ENCODE data around the gene CD226. TPM values are rescaled to one million over a fixed set of nuclear protein-coding genes. Genes with fewer than 3 reads are reported as not detected.

The CD226 gene
- total and polyA plus RNA-seq, 2 of the 13 experiments (the other 11 are each of a cell fraction or from before 2014, with no cell fraction given), result 0.13 to 0.77 TPM

DNA sequence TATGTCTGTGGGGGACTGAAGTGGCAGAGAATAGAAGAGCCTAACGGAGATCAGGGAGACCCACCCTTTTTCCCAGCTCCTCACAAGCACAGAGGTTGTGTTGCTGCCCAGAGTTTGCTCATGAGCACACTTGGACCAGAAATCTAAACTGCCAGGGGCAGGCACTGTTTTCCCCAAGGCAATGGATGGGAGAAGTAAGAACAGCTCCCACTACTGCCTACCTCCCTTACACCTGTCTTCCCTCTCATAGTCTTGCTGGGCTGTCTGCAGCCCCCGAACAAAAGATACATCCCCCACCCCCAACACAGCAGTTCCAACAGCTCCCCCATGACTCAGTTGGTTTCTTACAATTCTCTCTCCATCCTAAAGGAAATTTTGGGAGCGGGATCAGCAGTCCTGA, 48.1 kb upstream of the CD226 start (continued):
- TF ChIP-seq, protein P1, sequence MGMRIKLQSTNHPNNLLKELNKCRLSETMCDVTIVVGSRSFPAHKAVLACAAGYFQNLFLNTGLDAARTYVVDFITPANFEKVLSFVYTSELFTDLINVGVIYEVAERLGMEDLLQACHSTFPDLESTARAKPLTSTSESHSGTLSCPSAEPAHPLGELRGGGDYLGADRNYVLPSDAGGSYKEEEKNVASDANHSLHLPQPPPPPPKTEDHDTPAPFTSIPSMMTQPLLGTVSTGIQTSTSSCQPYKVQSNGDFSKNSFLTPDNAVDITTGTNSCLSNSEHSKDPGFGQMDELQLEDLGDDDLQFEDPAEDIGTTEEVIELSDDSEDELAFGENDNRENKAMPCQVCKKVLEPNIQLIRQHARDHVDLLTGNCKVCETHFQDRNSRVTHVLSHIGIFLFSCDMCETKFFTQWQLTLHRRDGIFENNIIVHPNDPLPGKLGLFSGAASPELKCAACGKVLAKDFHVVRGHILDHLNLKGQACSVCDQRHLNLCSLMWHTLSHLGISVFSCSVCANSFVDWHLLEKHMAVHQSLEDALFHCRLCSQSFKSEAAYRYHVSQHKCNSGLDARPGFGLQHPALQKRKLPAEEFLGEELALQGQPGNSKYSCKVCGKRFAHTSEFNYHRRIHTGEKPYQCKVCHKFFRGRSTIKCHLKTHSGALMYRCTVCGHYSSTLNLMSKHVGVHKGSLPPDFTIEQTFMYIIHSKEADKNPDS (CRISPR knock-in tag; IDR thresholded peaks at IDR 0.05), result no peak
- TF ChIP-seq, protein P2, sequence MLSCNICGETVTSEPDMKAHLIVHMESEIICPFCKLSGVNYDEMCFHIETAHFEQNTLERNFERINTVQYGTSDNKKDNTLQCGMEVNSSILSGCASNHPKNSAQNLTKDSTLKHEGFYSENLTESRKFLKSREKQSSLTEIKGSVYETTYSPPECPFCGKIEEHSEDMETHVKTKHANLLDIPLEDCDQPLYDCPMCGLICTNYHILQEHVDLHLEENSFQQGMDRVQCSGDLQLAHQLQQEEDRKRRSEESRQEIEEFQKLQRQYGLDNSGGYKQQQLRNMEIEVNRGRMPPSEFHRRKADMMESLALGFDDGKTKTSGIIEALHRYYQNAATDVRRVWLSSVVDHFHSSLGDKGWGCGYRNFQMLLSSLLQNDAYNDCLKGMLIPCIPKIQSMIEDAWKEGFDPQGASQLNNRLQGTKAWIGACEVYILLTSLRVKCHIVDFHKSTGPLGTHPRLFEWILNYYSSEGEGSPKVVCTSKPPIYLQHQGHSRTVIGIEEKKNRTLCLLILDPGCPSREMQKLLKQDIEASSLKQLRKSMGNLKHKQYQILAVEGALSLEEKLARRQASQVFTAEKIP (CRISPR knock-in tag; IDR thresholded peaks at IDR 0.05; ENCODE audit: borderline replicate concordance), result no peak
- TF ChIP-seq KLF11 (CRISPR knock-in tag; IDR thresholded peaks at IDR 0.05), result no peak
- TF ChIP-seq SIN3B (IDR thresholded peaks at IDR 0.05; ENCODE audit: low read length), result no peak

DNA sequence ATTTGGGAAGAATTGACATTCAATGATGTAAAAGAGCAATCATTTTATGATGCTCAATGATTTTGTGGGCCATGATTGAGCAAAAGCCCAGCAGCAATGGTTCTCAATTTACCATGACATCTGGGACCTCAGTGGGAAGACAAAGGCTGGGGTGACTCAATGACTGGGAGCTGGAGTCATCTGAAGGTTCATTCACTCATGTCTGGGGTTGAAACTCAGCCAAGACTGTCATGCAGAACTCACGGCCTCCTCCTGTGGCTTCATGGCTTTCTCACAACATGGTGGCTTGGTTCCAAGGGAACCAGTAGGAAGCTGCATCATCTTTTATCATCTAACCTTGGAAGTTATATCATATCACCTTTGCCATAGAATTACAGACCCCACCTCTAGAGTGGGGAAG, 45.1 kb upstream of the CD226 start:
- ChIA-PET POLR2A (no interaction called here), CTCF (ENCODE audit: low intra/inter-chr PET ratio, low total read pairs) (no interaction called here)
- no peak overlapping the region for H3K27ac ChIP-seq (ENCODE audit: extremely low read length, insufficient read depth, low read length)
- in situ Hi-C loops (cut with HindIII; ENCODE audit: extremely low pct_ligation_motif_present, low pct_unique_long_range_greater_than_20kb) (no loop called here), intact Hi-C loops (cut with micrococcal nuclease; ENCODE audit: unreplicated experiment) (no loop called here)
- TF ChIP-seq POLR2AphosphoS2 (IDR thresholded peaks at IDR 0.05; ENCODE audit: low read depth, low read length) (no peak), ZNF724P (CRISPR knock-in tag; IDR thresholded peaks at IDR 0.05; ENCODE audit: borderline replicate concordance) (no peak), ZFP36L2 (CRISPR knock-in tag; IDR thresholded peaks at IDR 0.05) (no peak), PRMT3 (CRISPR knock-in tag; IDR thresholded peaks at IDR 0.05; ENCODE audit: borderline replicate concordance, low read depth) (no peak), ZNF251 (CRISPR knock-in tag; IDR thresholded peaks at IDR 0.05) (no peak), ZNF496 (CRISPR knock-in tag; IDR thresholded peaks at IDR 0.05; ENCODE audit: insufficient replicate concordance) (no peak)
- TF ChIP-seq, protein P2 (CRISPR knock-in tag; IDR thresholded peaks at IDR 0.05; ENCODE audit: borderline replicate concordance), result no peak
- no peak overlapping the region for H2AFZ ChIP-seq (ENCODE audit: low read length)
- WGBS (ENCODE audit: low lambda C conversion rate), result no CpG with 5 or more reads among the region's 1 CpG
- peaks cover 12% of the 10 kb centered on the region for H3K4me1 ChIP-seq (ENCODE audit: insufficient read depth, low read length)
- no peaks in the 10 kb centered on the region for H3K79me2 ChIP-seq (ENCODE audit: insufficient read depth, low read length)
- H3K4me3 ChIP-seq (replicated peaks in 1 of 3; ENCODE audit: insufficient read depth in 1 of 3, low read depth in 2 of 3, low read length in 3 of 3), result no peak overlapping the region
- no peaks in the 10 kb centered on the region for H3K27me3 ChIP-seq (ENCODE audit: control insufficient read depth in 1 of 2, insufficient read depth in 2 of 2, low read length in 2 of 2)
- no peak overlapping the region for H3K9ac ChIP-seq (ENCODE audit: insufficient read depth, low read depth, low read length)
- DNase-seq (ENCODE audit: low spot score) (no peak), FAIRE-seq (no peak), ATAC-seq (no peak)
- no peak overlapping the region for H3K4me2 ChIP-seq (ENCODE audit: low read depth, low read length)
- no peaks in the 10 kb centered on the region for H3K36me3 ChIP-seq (replicated peaks in 1 of 2; ENCODE audit: control insufficient read depth in 1 of 2, insufficient read depth in 2 of 2, low read length in 2 of 2)
- no peaks in the 10 kb centered on the region for H4K20me1 ChIP-seq (ENCODE audit: insufficient read depth, low read length)
- no TSS peak for BruUV-seq (replicated peaks)
- peaks cover 6% of the 10 kb centered on the region; the same call in 1 of the 2 replicates for H3K9me3 ChIP-seq (ENCODE audit: low read length)
